Retina (tissue), 1 donor: Measurements from ENCODE around the gene CDH4.

ENCODE experiments used
- DNase-seq: peaks from one replicate; pipeline ENCODE4 v3.0.0-alpha.2; 2016

Gene CDH4

DNA sequence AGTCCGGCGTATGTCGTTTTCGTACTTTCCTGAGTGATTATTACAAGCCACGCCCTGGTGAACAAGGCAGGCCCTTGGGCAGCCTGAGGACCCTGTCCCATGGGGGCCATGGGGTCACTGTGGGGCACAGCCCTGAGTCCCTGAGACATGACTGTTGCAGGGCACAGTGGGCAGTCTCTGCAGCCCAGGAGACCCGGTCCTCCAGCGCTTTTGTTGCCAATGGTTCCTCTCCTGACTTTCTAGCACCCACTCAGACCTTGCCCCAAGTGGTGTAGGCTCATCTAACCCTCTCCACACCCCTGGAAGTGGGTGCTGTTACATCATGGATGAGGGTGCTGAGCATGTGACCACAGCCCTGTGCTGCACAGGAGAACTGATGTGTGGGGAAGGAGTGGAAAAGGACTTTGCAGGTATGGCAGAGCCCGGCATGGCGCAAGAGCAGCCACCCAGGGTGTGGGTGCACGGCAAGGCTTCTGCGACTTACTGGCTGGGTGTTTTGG, 494.1 kb downstream of the CDH4 start:
- DNase-seq: no peak

- no peak for DNase-seq
Observed at GRCh38 chr20:61746781-61747180, 494.7 kb downstream of the CDH4 start.

DNA sequence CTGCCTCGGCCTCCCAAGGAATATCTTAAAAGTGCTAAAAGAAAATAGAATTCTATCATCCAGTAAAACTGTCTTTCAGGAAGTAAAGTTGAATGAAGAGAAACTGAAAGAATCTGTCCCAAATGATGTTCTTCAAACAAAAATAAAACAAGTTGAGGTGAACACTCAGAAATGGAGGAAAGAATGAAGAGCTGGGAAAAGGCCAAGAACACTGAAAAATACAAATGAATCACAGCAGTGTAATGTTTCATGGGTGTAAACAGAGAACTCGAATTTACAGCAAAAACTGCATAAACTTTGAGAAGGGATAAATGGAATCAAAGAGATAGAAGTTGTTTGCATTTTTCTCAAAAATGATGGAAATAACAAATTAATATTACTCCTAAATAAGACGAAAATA, 496.3 kb downstream of the CDH4 start:
- no peak for DNase-seq

- no peak for DNase-seq
Observed at GRCh38 chr20:61749406-61750075, 497.5 kb downstream of the CDH4 start.

GRCh38 chr20:61750093-61750492, 498.0 kb downstream of the CDH4 start:
- no peak for DNase-seq

DNA sequence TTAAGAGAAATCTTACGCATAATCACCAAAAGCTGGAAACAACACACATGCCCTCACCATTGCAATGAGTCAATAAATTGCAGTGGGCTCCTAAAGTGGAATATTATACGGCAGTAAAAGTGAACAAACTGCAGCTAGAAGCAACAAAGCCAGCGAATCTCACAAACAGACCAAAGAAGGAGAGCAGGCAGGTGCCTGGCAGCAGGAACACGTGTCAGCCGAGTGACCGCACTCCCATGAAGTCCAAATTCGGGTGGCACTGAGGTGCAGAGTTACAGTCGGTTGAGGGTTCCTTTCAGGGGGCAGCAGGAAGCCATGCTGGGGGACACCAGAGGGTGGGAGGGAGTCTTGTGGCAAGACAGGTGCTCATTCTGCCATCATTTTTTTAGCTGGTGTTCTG, 500.5 kb downstream of the CDH4 start:
- DNase-seq: no peak

DNA sequence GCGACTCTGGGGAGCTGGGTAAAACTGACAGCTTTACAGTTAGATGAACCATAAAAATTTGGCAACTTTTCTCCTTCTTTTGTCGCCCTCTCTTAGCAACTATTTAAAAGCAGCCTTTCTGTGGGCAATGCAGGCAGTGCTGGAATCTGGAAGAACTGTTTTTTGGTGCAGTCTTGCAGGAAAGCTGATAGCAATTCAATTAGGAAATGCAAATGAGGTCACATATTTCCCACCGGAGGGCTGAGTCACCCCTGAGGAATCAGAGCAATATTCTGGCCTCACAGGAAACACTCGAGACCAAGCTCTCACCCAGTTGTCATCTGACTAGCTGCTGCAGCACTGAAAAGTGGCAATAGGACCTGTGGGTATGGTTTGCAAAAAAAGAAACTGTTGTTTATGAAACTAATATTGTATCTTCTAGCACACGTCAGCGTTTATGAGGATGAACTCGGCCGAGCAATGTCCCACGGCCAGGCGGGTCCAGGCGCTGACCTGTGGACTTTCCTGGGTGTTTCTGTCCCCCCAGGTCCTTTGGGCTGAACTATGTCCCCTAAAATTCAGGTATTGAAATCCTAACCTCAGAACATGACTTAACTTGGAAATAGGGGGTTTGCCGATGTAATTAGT, 501.4 kb downstream of the CDH4 start:
- no peak for DNase-seq

- no peak for DNase-seq
Observed at GRCh38 chr20:61753987-61754956, 502.2 kb downstream of the CDH4 start.

DNA sequence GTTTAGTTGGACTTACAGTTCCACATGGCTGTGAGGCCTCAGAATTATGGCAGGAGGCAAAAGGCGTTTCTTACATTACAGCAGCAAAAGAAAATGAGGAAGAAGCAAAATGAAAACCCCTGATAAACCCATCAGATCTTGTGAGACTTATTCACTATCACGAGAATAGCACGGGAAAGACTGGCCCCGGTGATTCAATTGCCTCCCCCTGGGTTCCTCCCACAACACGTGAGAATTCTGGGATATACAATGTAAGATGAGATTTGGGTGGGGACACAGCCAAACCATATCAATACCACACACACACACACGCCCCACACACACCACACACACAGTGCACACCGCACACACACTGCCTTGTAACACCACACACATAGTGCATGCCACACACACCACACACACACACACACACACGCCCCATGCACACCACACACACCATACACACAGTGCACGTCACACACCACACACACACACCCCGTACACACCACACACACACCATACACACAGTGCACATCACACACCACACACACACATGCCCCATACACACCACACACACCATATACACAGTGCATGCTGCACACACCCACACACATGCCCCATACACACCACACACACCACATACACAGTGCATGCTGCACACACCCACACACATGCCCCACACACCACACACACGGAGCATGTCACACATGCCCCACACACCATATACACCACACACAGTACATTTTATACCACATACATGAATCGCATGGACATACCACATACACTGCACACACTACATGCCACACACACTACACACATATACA, 503.1 kb downstream of the CDH4 start:
- DNase-seq: no peak

GRCh38 chr20:61755971-61756845, 504.1 kb downstream of the CDH4 start:
- DNase-seq: no peak

DNA sequence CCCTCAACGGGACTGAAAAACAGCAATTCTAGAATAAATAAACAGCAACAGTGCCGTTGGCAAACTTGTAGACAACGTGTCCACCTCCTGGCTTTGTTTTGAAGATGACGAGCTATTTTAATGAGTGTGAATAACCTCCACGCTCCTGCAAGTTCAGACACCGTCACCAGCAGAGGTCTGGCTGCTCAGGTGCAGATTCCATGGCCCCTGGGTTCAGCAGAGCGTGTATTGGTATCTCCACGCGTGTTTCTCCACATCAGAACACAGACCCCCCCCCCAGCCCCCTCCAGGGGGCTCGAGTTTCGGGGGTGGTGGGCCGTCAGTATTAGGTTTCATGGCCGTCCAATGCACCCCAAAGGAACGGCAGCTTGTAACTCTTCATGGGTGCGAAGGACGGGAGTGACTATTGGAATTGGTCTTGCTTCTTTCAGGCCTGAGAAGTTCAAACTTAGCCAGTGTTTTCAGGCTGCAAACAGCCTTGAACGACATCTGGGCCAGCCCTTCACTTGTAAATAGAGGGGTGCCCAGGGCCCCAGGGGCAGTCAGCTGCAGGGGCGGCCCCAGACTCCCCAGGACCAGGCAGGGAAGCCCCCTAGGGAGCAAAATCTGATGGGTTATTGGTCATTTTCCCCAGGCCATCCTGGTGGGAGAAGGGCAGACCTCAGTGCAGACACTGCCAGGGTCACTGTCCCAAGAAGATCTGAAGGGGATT, 505.1 kb downstream of the CDH4 start:
- no peak for DNase-seq

DNA sequence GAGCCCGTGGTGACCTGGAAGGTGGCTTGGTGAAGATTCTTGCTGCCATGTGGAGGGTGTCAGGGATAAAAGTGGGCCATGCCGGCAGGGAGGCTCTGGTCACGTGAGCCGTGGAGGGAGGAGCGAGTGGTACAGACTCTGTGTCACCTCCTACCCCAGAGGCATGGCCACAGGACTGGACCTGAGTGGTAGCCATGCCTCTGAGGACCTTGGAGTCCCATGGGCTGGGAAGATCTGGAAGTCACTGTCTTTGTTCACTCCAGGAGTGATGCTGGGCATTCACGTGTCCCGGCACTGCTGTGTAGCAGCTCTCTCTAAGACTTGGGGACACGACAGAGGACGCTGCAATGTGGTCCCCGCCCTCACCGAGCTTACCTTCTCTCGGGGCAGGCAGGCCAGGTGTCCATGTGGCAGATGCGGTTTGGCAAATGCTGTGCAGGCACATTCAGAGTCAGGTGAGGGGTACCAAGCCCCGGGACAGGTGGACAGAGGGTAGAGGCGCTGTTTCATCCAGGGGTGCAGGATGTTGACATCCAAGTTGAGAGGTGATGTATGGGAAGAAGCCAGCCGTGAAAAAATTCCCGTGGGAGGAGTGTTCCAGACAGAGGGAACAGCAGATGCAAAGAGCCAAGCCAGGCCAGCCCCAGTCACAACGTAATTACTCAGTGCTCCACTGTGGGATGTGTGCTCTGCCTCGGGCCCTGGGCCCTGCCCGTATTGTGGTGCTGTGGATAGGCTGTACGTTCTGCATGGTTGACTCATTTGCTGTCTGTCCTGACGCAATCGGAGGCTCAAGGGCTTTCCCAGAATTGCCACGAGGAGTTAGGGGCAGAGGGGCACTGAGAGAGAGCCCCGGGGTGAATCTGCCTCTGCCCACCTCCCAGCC, 505.9 kb downstream of the CDH4 start:
- DNase-seq: no peak

DNA sequence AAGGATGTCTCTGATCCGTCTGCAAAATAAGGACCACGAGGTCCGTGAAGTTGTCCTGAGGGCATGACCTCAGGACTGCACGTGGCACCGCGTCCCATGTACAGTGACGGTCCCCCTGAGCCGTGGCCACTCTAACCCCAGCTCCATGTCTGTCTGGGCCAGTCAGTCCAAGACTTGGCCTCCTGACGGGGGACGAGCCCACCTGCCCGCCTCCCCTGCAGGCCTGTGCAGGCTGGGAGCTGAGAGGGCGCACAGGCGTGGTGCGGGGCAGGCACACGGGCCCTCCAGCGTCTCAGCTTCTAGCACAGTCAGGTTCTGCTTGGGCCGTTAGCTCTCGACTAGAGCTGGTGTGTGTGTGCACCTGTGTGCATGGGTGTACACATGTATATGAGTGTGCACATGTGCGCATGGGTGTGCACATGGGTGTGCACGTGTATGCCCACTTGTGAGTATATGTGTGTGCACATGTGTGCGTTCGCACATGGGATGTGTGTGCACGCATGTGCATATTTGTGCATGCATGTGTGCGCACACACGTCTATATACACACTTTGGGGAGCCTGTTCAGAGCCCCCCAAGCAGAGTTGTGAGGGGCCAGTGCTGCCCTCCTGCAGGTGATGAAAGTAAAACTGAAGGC, 506.6 kb downstream of the CDH4 start:
- DNase-seq: no peak

GRCh38 chr20:61759286-61760065, 507.4 kb downstream of the CDH4 start:
- no peak for DNase-seq

- DNase-seq: no peak
Observed at GRCh38 chr20:61760321-61760720, 508.3 kb downstream of the CDH4 start.

- no peak for DNase-seq
Observed at GRCh38 chr20:61760731-61761130, 508.7 kb downstream of the CDH4 start.

- no peak for DNase-seq
Observed at GRCh38 chr20:61761453-61762166, 509.5 kb downstream of the CDH4 start.
